ENCODE measurements around the gene PRKAR1A. TPM values are rescaled to one million over a fixed set of nuclear protein-coding genes. Genes with fewer than 3 reads are reported as not detected.
"Not testable (repeated sequence)": the region's sequence is repeated elsewhere in the genome, so short reads cannot be mapped to it uniquely, and the experiment has no call there.

Gene PRKAR1A
- total RNA-seq, 1 experiment from 2014 or later: 156 TPM

GRCh38 chr17:68572138-68572842 is 60.1 kb downstream of the PRKAR1A start:
- in situ Hi-C loops (cut with HindIII; ENCODE audit: low sequenced_read_pairs): no loop called here

DNA sequence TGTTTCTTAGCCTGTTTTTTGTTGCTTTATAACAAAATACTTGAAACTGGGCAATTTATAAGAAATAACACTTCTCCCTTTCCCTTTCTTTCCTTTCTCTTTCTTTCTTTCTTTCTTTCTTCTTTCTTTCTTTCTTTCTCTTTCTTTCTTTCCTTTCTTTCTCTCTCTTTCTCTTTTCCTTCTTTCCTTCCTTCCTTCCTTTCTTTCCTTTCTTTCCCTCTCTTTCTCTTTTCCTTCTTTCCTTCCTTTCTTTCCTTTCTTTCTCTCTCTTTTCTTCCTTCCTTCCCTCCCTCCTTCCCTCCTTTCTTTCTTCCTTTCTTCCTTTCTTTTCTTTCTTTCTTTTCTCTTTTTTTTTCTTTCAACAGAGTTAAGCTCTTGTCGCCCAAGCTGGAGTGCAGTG is 61.1 kb downstream of the PRKAR1A start:
- no peak for DNase-seq (ENCODE audit: low spot score)
- in situ Hi-C loops (cut with HindIII; ENCODE audit: low sequenced_read_pairs): no loop called here

More at GRCh38 chr17:68572138-68572842, 60.1 kb downstream of the PRKAR1A start:
- no peak for DNase-seq (ENCODE audit: low spot score)

DNA sequence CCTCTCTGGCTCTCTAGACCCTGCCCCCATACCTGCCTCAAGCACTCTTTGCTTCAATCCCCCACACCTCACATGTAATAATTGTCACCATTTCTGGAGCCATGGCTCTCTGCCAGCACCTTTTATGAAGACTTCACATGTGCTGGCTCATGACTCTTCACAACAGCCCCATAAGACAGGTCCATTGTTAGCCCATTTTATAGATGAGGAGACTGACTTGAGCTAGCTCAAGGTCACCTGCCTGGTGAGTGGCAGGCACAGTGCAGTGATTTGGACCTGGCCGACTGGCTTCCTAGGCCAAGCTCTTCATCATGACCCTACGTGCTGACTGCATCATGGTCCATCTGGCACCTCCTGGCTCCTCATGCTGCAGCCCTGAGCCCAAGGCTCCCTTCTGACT is 63.9 kb downstream of the PRKAR1A start:
- DNase-seq (ENCODE audit: low spot score): no peak
- in situ Hi-C loops (cut with HindIII; ENCODE audit: low sequenced_read_pairs): no loop called here

DNA sequence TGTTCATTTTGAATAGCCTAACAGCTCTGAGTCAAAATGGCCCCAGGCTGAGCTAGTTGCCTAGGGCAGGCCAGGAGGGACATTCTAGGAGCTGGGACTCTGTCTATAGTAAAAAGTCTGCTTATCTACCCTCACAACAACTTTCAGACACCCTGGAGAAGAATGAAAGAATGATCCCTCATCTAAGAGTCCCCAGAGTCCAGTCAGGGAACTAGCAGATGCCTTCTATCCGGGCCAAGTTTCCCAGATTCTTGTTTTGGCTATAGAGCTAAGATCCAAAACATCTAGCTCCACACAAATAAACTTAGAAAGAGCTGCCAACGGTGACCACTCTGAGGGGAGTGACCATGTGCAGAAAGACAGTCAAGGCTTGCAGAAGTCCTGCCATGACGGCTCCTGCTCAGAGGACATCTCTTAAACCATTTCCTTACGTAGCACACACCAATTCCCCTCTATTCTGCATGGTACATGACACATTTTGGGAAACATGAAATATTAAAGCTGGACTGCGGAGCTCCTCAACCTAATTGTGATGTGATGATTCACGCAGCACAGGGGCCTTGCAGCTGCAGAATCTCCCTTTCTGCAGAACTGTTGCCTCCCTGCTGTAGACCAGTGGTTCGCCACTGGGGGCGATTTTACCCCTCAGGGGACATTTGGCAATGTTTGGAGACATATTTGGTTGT is 64.7 kb downstream of the PRKAR1A start:
- DNase-seq (ENCODE audit: low spot score): no peak
- in situ Hi-C loops (cut with HindIII; ENCODE audit: low sequenced_read_pairs): no loop called here

DNA sequence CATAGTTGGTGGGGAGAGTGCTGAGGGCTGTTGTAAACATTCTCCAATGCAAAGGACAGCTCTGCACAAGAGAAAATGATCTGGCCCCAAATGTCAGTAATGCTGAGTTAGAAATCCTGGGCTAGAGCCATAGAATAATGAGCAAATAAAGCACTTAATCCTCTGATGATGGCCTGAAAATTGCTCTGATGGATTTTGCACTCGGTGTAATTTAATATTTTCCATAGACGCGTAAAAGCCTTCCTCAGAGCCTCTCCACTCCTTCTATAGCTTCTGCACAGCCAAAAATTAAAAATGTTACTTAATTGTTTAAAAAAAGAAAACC is 65.2 kb downstream of the PRKAR1A start:
- in situ Hi-C loops (cut with HindIII; ENCODE audit: low sequenced_read_pairs): no loop called here
- no peak for DNase-seq (ENCODE audit: low spot score)

- in situ Hi-C loops (cut with HindIII; ENCODE audit: low sequenced_read_pairs): no loop called here
- DNase-seq (ENCODE audit: low spot score): no peak
These were observed 66.0 kb downstream of the PRKAR1A start for GRCh38 chr17:68578236-68578635.

DNA sequence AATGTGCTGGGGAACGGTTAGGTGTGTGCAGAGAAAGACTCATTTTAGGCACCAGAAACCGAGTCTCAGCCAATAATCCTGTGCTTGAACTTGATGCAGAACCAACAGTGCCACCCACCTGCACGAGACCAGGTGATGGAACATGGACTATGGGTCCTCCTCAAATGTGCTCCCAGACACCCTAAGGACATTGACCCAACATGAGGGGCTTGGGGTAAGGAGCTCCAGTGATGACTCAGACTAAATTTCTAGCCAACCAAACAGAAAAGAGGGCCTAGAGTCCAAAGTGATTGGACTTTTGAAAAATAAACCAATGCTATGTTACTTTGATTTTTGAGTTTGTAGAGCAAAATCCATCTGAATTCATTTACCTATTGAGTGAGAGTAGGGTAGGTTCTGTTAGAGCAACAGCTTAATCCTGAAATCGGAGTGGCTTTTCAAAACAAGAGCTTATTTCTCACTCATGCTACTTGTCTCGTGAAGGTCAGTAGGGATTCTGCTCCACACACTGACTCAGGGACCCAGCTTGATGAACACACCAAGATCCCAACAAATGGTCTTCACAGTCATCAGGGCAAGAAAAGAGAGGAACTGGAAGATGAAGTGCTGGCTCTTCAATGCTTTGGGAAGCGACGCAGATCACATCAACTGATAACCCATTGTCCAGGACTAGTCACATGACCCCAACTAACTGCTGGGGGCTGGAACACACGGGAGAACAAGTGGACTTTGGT is 67.1 kb downstream of the PRKAR1A start:
- in situ Hi-C loops (cut with HindIII; ENCODE audit: low sequenced_read_pairs): no loop called here
- DNase-seq (ENCODE audit: low spot score): no peak

GRCh38 chr17:68580236-68580770 is 68.1 kb downstream of the PRKAR1A start:
- in situ Hi-C loops (cut with HindIII; ENCODE audit: low sequenced_read_pairs): no loop called here
- DNase-seq (ENCODE audit: low spot score): no peak

- in situ Hi-C loops (cut with HindIII; ENCODE audit: low sequenced_read_pairs): no loop called here
These were observed 69.8 kb downstream of the PRKAR1A start for GRCh38 chr17:68581863-68582645.

DNA sequence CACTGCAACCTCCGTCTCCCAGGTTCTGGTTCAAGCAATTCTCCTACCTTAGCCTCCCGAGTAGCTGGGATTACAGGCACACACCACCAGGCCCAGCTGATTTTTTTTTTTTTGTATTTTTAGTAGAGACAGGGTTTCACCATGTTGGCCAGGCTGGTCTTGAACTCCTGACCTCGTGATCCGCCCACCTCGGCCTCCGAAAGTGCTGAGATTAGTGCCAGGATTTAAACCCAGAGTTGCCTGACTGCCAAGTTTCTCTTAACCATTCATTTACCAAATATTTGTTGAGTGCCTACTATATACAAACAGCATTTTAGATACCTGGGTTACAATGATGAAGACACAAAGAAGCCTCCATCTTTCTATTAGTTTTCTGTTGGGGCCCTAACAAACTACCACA is 70.6 kb downstream of the PRKAR1A start:
- in situ Hi-C loops (cut with HindIII; ENCODE audit: low sequenced_read_pairs): not testable (repeated sequence)

More at GRCh38 chr17:68581863-68582645, 69.8 kb downstream of the PRKAR1A start:
- no peak for DNase-seq (ENCODE audit: low spot score)

DNA sequence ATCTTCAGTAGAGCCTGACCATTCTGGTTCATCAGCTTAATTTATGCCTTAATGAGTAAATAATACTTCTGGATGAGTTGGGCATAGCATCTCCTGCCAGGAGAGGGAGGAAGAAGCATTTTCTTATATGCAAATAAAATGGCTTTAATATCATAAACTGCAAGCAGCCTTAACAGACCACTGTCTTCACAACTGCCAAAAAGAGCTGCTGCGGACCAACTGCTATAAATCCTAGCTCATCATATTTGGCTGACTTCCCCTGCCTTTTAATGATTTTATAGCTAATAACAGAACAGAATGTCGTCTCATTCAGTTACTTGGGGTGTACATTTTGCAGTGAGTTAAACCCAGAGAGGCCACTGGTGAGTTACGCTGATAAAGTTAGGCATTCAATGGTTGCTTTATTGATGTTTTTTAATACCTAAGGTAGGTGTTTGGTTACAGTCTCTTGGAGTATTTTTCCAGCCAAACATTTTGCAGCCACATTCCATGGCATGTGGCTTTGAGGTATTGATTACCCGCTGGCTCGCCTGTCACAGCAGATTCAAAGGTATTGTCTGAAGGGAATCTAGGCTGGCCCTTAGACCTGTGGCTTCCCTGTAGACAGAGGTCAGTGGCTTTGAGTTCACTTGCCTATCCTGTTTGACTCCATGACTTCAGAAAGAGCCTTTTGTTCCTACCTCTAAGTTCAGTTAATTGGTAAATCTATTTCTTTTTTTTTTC is 72.5 kb downstream of the PRKAR1A start:
- in situ Hi-C loops (cut with HindIII; ENCODE audit: low sequenced_read_pairs): no loop called here
- no peak for DNase-seq (ENCODE audit: low spot score)

More for the DNA sequence above, 70.6 kb downstream of the PRKAR1A start:
- DNase-seq (ENCODE audit: low spot score): not testable (repeated sequence)

DNA sequence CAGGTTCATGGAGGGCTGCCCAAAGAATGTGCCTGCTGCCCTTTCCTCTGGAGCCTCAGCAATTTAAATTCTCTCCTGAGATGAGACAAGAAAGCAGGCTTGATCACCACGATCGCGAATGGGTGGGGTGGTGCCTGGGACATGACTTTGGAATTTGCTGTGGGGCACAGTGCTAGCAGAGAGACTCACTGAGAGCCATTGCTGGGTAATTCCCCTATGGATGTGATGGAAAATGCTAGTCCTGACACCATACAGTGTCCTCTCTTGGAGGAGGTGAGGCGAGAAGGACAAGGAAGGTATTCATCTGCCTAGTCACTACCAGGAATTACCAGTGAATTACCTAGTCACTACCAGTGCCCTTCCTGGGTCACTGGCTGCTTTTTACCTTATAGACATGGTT is 73.4 kb downstream of the PRKAR1A start:
- in situ Hi-C loops (cut with HindIII; ENCODE audit: low sequenced_read_pairs): no loop called here
- no peak for DNase-seq (ENCODE audit: low spot score)

DNA sequence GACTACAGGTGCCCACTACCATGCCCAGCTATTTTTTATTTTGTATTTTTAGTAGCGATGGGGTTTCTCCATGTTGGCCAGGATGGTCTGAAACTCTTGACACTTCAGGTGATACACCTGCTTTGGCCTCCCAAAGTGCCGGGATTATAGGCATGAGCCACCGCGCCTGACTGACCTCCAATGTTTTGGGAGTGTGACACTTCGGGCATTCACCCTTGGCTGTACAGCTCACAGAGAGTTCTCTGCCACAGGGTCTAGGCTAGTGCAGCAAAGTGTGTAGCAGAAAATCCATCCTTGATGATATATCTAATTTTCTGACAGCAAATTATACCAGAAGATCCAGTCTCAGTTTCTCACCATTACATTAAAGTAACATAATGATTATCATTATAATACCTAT is 74.8 kb downstream of the PRKAR1A start:
- no peak for DNase-seq (ENCODE audit: low spot score)
- in situ Hi-C loops (cut with HindIII; ENCODE audit: low sequenced_read_pairs): no loop called here

- DNase-seq (ENCODE audit: low spot score): no peak
- in situ Hi-C loops (cut with HindIII; ENCODE audit: low sequenced_read_pairs): no loop called here
These were observed 75.6 kb downstream of the PRKAR1A start for GRCh38 chr17:68587847-68588246.

DNA sequence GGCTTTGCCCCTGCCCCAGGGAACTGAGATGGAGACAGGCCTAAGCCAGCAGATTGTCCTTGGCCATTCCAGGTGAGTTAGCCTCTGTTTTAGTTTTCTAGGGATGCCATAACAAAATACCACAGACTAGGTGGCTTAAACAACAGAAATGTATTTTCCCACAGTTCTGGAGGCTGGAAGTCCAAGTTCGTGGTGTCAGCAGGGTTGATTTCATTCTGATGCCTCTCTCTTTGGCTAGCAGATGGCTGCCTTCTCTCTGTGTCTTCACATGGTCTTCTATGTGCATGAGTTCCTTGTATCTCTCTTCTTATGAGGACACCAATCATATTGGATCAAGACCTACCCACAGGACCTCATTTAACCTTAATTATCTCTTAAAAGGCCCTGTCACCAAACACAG is 76.1 kb downstream of the PRKAR1A start:
- in situ Hi-C loops (cut with HindIII; ENCODE audit: low sequenced_read_pairs): no loop called here
- no peak for DNase-seq (ENCODE audit: low spot score)

DNA sequence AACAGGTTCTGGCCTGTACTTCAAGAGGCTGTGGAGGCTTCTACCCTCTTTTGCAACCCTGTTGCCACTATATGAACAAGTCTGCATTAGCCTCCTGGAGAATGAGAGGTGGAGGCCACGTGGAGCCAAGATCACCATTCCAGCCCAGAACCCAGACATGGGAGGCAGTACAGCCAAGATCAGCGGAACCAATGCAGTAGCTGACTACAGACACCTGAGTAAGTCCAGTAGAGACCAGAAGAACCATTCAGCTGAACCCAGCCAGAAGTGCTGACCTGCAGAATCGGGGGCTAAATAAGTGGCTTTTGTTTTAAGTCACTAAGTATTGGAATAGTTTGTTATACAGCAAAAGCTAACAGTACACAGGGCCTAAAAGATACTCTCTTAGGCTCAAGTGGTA is 76.9 kb downstream of the PRKAR1A start:
- in situ Hi-C loops (cut with HindIII; ENCODE audit: low sequenced_read_pairs): no loop called here
- DNase-seq (ENCODE audit: low spot score): no peak

DNA sequence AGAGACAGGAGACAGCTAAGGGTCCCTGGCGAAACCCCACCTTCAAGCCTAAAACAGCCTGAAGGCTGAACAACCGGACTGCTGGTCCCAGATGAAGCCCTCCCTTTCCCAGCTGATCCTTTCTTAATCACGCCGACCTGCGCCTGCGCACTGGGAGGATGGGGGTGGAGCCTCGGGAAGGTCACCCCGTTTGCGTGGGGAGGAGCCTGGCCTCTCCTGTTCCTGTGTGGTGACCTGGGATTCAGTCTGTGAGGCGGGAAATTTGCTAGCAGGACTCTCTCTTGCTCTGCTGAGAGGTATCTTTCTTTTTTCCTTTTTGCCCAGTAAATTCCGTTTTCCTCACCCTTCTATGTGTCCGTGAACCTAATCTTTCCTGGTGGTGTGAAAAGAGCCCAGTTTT is 79.4 kb downstream of the PRKAR1A start:
- in situ Hi-C loops (cut with HindIII; ENCODE audit: low sequenced_read_pairs): no loop called here
- DNase-seq (ENCODE audit: low spot score): no peak

DNA sequence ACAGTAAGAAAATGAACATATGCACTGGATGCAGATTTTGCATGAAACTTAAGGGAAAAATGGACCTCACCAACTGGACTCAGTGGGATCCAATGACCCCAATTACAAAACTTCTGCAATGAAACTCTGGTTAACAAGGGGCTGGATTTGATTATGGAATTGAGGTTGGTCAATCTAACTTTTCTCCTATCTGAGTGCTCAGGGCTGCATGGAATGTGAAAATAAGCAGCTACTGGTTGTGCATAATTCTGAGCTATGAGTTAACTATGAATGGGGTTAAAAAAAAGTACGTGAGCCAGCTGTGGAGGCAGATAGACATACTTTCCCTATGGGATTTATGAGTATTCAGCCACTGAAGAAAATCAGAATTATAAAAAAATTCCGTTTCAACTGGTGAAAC is 79.8 kb downstream of the PRKAR1A start:
- in situ Hi-C loops (cut with HindIII; ENCODE audit: low sequenced_read_pairs): no loop called here
- no peak for DNase-seq (ENCODE audit: low spot score)
